Gastroesophageal sphincter (tissue), 4 donors: ENCODE data around the gene ADAM12. TPM values are rescaled to one million over a fixed set of nuclear protein-coding genes. Genes with fewer than 3 reads are reported as not detected.

Experiments used
- ATAC-seq: fragments of 150-250 bp; one replicate; pipeline ENCODE4 v1.9.1; 2016; ENCODE audit warnings: mild to moderate bottlenecking, moderate library complexity
- H3K27ac ChIP-seq, 4 donors: fragments of 200-600 bp; sonication (generic) in 3 of 4; 1 replicate in 3 of 4; 2 replicates in 1 of 4; pipeline ENCODE4 v1.5.1; 2016 to 2019
- H3K27me3 ChIP-seq: fragments of 200-600 bp; sonication (generic); one replicate; pipeline ENCODE4 v1.5.1; 2019
- H3K36me3 ChIP-seq, 2 donors: fragments of 200-600 bp; sonication (generic); one replicate each; pipeline ENCODE4 v1.5.1; 2019; ENCODE audit warnings: control low read depth in 1 of 2
- H3K4me1 ChIP-seq, 3 donors: fragments of 200-600 bp; sonication (generic); 1 replicate in 2 of 3; 2 replicates in 1 of 3; pipeline ENCODE4 v1.5.1; 2016 to 2019; ENCODE audit warnings: control low read depth in 2 of 3
- H3K4me3 ChIP-seq, 2 donors: fragments of 200-600 bp; sonication (generic); one replicate each; pipeline ENCODE4 v1.5.1; 2019; ENCODE audit warnings: mild to moderate bottlenecking in 1 of 2, moderate library complexity in 1 of 2
- H3K9me3 ChIP-seq, 3 donors: fragments of 200-600 bp; sonication (generic); one replicate each; pipeline ENCODE4 v1.5.1; 2017 to 2019; ENCODE audit warnings: control low read depth in 2 of 3
- CTCF ChIP-seq, 4 experiments: fragments of 200-600 bp in 2 of 4; fragments of 450-650 bp in 2 of 4; sonication (generic) in 1 of 4; IDR thresholded peaks; one replicate each; pipeline ENCODE4 v1.5.1; 2017 to 2019; ENCODE audit warnings: antibody characterized with exemption in 4 of 4, mild to moderate bottlenecking in 2 of 4, moderate library complexity in 2 of 4
- EP300 ChIP-seq: sonication (generic); formaldehyde crosslinking; IDR thresholded peaks from one replicate; pipeline ENCODE4 v1.6.1; 2017; ENCODE audit warnings: antibody characterized with exemption, mild to moderate bottlenecking
- POLR2A ChIP-seq, 2 donors: fragments of 450-650 bp; IDR thresholded peaks; one replicate each; pipeline ENCODE4 v1.6.1; 2017; ENCODE audit warnings: antibody characterized with exemption in 2 of 2, mild to moderate bottlenecking in 2 of 2, moderate library complexity in 1 of 2
- POLR2AphosphoS5 ChIP-seq: sonication (generic); formaldehyde crosslinking; IDR thresholded peaks from one replicate; pipeline ENCODE4 v1.6.1; 2017; ENCODE audit warnings: antibody characterized with exemption
- WGBS, 2 donors: methylation state at CpG; one replicate each; pipeline ENCODE4 v1.1.5; 2018; ENCODE audit warnings: low coverage in 1 of 2; 5-methylcytosine and 5-hydroxymethylcytosine counted together
- total RNA-seq, 4 donors: library from RNA; depleted of rRNA; stranded (reverse); fragments of >200 nt; gene quantifications; one replicate each; pipeline ENCODE4 v1.1.0, GENCODE V29; 2016

ADAM12 gene
- total RNA-seq, 4 donors from 2014 or later: 0.27 to 1.2 (median 0.89) TPM

- H3K36me3 ChIP-seq: no peaks in the 10 kb centered on the region
- H3K4me3 ChIP-seq: no peak overlapping the region
- no peaks in the 10 kb centered on the region for H3K9me3 ChIP-seq
- H3K27me3 ChIP-seq: peaks cover under 1% of the 10 kb centered on the region
- ATAC-seq: no peak
- TF ChIP-seq POLR2AphosphoS5 (no peak), CTCF (IDR thresholded peaks at IDR 0.05) (no peak), EP300 (no peak), POLR2A (IDR thresholded peaks at IDR 0.05) (no peak)
- no peak overlapping the region for H3K27ac ChIP-seq
- peaks cover 0 to 17% (median 0%) of the 10 kb centered on the region in 3 donors for H3K4me1 ChIP-seq
- WGBS, 2 donors: 70 to 76% methylated on average over 5 of the region's 10 CpGs
Observed at GRCh38 chr10:126043389-126043788, 344.9 kb downstream of the ADAM12 start.

- WGBS, 2 donors: no CpG with 5 or more reads among the region's 10 CpGs
Observed at GRCh38 chr10:126042906-126043305, 345.4 kb downstream of the ADAM12 start.

GRCh38 chr10:126042354-126042753, 345.9 kb downstream of the ADAM12 start:
- H3K27ac ChIP-seq: peak overlapping the region in 1 of 4 donors; percentile 27
- no peak overlapping the region for H3K4me3 ChIP-seq
- H3K4me1 ChIP-seq: peaks cover 0 to 17% (median 0%) of the 10 kb centered on the region in 3 donors
- no peak for ATAC-seq
- no peak for TF ChIP-seq CTCF (IDR thresholded peaks at IDR 0.05)
- TF ChIP-seq EP300: no peak
- TF ChIP-seq POLR2A (IDR thresholded peaks at IDR 0.05): no peak
- TF ChIP-seq POLR2AphosphoS5: no peak
- H3K27me3 ChIP-seq: peaks cover 10% of the 10 kb centered on the region
- H3K9me3 ChIP-seq: no peaks in the 10 kb centered on the region
- 80 to 94% methylated on average over 2 to 4 of the region's 4 CpGs for WGBS, 2 donors
- H3K36me3 ChIP-seq: no peaks in the 10 kb centered on the region

More at GRCh38 chr10:126042906-126043305, 345.4 kb downstream of the ADAM12 start:
- Histone ChIP-seq H3K4me3 (no peak overlapping the region), H3K9me3 (no peaks in the 10 kb centered on the region), H3K27ac (no peak overlapping the region), H3K27me3 (peaks cover 5% of the 10 kb centered on the region), H3K36me3 (no peaks in the 10 kb centered on the region), H3K4me1 (peaks cover 0 to 17% (median 0%) of the 10 kb centered on the region in 3 donors)
- TF ChIP-seq POLR2A (IDR thresholded peaks at IDR 0.05) (no peak), POLR2AphosphoS5 (no peak), CTCF (IDR thresholded peaks at IDR 0.05) (no peak), EP300 (no peak)
- no peak for ATAC-seq

GRCh38 chr10:126041804-126042231, 346.5 kb downstream of the ADAM12 start:
- H3K27ac ChIP-seq: peak overlapping the region in 2 of 4 donors; percentile 6 to 27
- 20 to 74% methylated on average over 2 to 4 of the region's 12 CpGs for WGBS, 2 donors
- peak overlapping the region in 1 of 2 donors; percentile 6 for H3K4me3 ChIP-seq

More at GRCh38 chr10:126041804-126042231, 346.5 kb downstream of the ADAM12 start:
- H3K9me3 ChIP-seq: no peaks in the 10 kb centered on the region
- TF ChIP-seq POLR2AphosphoS5 (peak; percentile 16), EP300 (no peak), POLR2A (IDR thresholded peaks at IDR 0.05) (no peak), CTCF (IDR thresholded peaks at IDR 0.05) (no peak)
- peaks cover 0 to 17% (median 0%) of the 10 kb centered on the region in 3 donors for H3K4me1 ChIP-seq
- ATAC-seq: peak; percentile 89
- H3K36me3 ChIP-seq: no peaks in the 10 kb centered on the region
- H3K27me3 ChIP-seq: peaks cover 10% of the 10 kb centered on the region
